ENCODE data around the gene MRPL9.

DNA sequence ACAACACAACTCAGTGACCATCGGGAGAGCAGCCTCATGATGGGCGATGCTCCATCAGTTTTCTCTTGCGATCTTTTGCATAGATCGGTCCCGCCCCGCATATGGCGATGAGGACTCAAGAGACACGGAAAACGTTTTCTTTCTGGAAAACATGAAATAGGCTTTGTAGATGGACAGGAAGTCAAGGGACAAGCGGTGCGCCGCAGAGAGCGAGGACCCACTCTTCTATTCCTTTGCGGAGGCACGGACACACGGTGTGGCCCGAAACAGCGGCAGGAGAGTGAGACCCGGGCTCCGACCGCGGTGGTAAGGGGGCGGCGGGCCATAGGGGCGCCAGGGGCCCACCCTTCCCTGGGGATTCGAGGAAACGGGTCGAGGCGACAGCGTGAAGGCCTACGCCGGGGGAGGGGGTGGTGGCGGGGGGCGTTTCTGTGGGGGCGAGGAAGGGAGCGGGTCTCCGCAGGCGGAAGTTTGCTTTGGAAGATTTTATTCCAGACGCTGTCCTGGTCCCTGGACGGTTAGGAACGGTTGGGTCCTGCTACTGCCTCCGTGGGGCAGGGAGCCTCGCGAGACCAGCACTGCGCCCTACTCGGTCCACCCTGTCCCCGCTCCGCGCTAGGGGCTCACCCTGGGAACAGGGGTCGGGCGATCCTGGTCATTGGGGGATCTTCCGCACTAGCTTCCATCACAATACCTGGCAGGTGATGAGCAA lies 27.8 kb upstream of the MRPL9 start:
- TF ChIP-seq, protein P1, sequence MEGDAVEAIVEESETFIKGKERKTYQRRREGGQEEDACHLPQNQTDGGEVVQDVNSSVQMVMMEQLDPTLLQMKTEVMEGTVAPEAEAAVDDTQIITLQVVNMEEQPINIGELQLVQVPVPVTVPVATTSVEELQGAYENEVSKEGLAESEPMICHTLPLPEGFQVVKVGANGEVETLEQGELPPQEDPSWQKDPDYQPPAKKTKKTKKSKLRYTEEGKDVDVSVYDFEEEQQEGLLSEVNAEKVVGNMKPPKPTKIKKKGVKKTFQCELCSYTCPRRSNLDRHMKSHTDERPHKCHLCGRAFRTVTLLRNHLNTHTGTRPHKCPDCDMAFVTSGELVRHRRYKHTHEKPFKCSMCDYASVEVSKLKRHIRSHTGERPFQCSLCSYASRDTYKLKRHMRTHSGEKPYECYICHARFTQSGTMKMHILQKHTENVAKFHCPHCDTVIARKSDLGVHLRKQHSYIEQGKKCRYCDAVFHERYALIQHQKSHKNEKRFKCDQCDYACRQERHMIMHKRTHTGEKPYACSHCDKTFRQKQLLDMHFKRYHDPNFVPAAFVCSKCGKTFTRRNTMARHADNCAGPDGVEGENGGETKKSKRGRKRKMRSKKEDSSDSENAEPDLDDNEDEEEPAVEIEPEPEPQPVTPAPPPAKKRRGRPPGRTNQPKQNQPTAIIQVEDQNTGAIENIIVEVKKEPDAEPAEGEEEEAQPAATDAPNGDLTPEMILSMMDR (IDR thresholded peaks at IDR 0.05 in 8 of 11, conservative IDR thresholded peaks at IDR 0.05 in 3 of 11) = no peak
- no peak for TF ChIP-seq POLR2A (IDR thresholded peaks at IDR 0.05)
- TF ChIP-seq POLR2AphosphoS5 (IDR thresholded peaks at IDR 0.05) = no peak
